WTC11 (cell line): ENCODE results near the gene PFKFB3. TPM values are rescaled to one million over a fixed set of nuclear protein-coding genes. Genes with fewer than 3 reads are reported as not detected.

ENCODE experiments used
- ATAC-seq: fragments of 200-7000 bp; cut with Tn5 transposase; 2 replicates; pipeline ENCODE4 v1.10.0; 2021; ENCODE audit warnings: mild to moderate bottlenecking, moderate library complexity
- CTCF ChIA-PET: fragments of 300-600 bp; sonication (Branson Sonifier 250); formaldehyde crosslinking; loops from one replicate; lab custom pipeline; 2021; ENCODE audit warnings: antibody characterized with exemption; lab: Charles Lee
- POLR2A ChIA-PET: fragments of 350-600 bp; sonication (Branson Sonifier 250); formaldehyde crosslinking; loops from one replicate; lab custom pipeline; 2021; ENCODE audit warnings: antibody characterized with exemption; lab: Charles Lee
- DNase-seq: peaks from one replicate; pipeline ENCODE4 v3.0.0; 2021; ENCODE audit warnings: low spot score
- H3K27ac Mint-ChIP-seq: 2 replicates; pipeline ENCODE4 v1.8.0; 2021; ENCODE audit warnings: mixed read lengths
- H3K27me3 Mint-ChIP-seq: 2 replicates; pipeline ENCODE4 v1.8.0; 2021; ENCODE audit warnings: low read depth, mild to moderate bottlenecking, moderate library complexity, mixed read lengths
- H3K36me3 Mint-ChIP-seq: 2 replicates; pipeline ENCODE4 v1.8.0; 2021; ENCODE audit warnings: mixed read lengths
- H3K4me1 Mint-ChIP-seq: 2 replicates; pipeline ENCODE4 v1.8.0; 2022; ENCODE audit warnings: mixed read lengths
- H3K4me3 Mint-ChIP-seq: 2 replicates; pipeline ENCODE4 v1.8.0; 2021; ENCODE audit warnings: mild to moderate bottlenecking, moderate library complexity, mixed read lengths
- H3K9me3 Mint-ChIP-seq: 2 replicates; pipeline ENCODE4 v1.8.0; 2021; ENCODE audit warnings: mixed read lengths
- AFF4 ChIP-seq: sonication (generic); formaldehyde crosslinking; IDR thresholded peaks from 2 replicates; pipeline ENCODE4 v1.8.1; 2023; ENCODE audit warnings: mild to moderate bottlenecking, missing genetic modification reagents, borderline replicate concordance
- ATF3 ChIP-seq: sonication (generic); formaldehyde crosslinking; conservative IDR thresholded peaks from 2 replicates; pipeline ENCODE4 v1.8.1; 2022; ENCODE audit warnings: mild to moderate bottlenecking, missing genetic modification reagents
- CREB1 ChIP-seq: sonication (generic); formaldehyde crosslinking; IDR thresholded peaks from 2 replicates; pipeline ENCODE4 v1.8.0; 2023; ENCODE audit warnings: mild to moderate bottlenecking, missing genetic modification reagents
- ELF4 ChIP-seq: sonication (generic); formaldehyde crosslinking; IDR thresholded peaks from 2 replicates; pipeline ENCODE4 v1.8.1; 2022; ENCODE audit warnings: low read depth, mild to moderate bottlenecking, moderate library complexity, missing genetic modification reagents
- ETV6 ChIP-seq: sonication (generic); formaldehyde crosslinking; IDR thresholded peaks from 2 replicates; pipeline ENCODE4 v1.8.1; 2022; ENCODE audit warnings: mild to moderate bottlenecking, missing genetic modification reagents
- FOXK1 ChIP-seq: sonication (generic); formaldehyde crosslinking; IDR thresholded peaks from 2 replicates; pipeline ENCODE4 v1.8.0; 2022; ENCODE audit warnings: mild to moderate bottlenecking, moderate library complexity, missing genetic modification reagents
- FOXP1 ChIP-seq: sonication (generic); formaldehyde crosslinking; IDR thresholded peaks from 2 replicates; pipeline ENCODE4 v1.8.0; 2022; ENCODE audit warnings: missing genetic modification reagents, mild to moderate bottlenecking, moderate library complexity, borderline replicate concordance
- JUN ChIP-seq: sonication (generic); formaldehyde crosslinking; IDR thresholded peaks from 2 replicates; pipeline ENCODE4 v1.8.0; 2023; ENCODE audit warnings: mild to moderate bottlenecking, missing genetic modification reagents
- NFYB ChIP-seq: sonication (generic); formaldehyde crosslinking; conservative IDR thresholded peaks from 2 replicates; pipeline ENCODE4 v1.8.0; 2022; ENCODE audit warnings: low read depth, missing genetic modification reagents
- SOX15 ChIP-seq: fragments of 250-450 bp; sonication (Bioruptor Pico); IDR thresholded peaks from 2 replicates; pipeline ENCODE4 v1.9.0; 2021; ENCODE audit warnings: mild to moderate bottlenecking
- STAT6 ChIP-seq: sonication (generic); formaldehyde crosslinking; conservative IDR thresholded peaks from 2 replicates; pipeline ENCODE4 v1.8.1; 2023; ENCODE audit warnings: mild to moderate bottlenecking, low read depth, missing genetic modification reagents, moderate library complexity
- ZNF396 ChIP-seq: fragments of 250-450 bp; sonication (Bioruptor Pico); IDR thresholded peaks from 2 replicates; pipeline ENCODE4 v1.8.0; 2021; ENCODE audit warnings: mild to moderate bottlenecking, moderate library complexity, borderline replicate concordance
- total RNA-seq: library from RNA; stranded (reverse); gene quantifications from 3 replicates; pipeline ENCODE4 v1.2.3, GENCODE V29; 2021
- TF ChIP-seq, protein P1 (sequence below): fragments of 250-450 bp; sonication (Bioruptor Pico); IDR thresholded peaks from 2 replicates; pipeline ENCODE4 v1.9.0; 2021; ENCODE audit warnings: mild to moderate bottlenecking
- TF ChIP-seq, protein P2 (sequence below): sonication (generic); formaldehyde crosslinking; IDR thresholded peaks from 2 replicates; pipeline ENCODE4 v1.8.1; 2022; ENCODE audit warnings: mild to moderate bottlenecking, moderate library complexity, missing genetic modification reagents
- TF ChIP-seq, protein P3 (sequence below): fragments of 250-450 bp; sonication (Bioruptor Pico); IDR thresholded peaks from 2 replicates; pipeline ENCODE4 v1.9.0; 2021; ENCODE audit warnings: mild to moderate bottlenecking

PFKFB3 gene
- total RNA-seq, 1 experiment from 2014 or later, result 30.6 TPM

GRCh38 chr10:6269953-6270867 is 67.5 kb downstream of the PFKFB3 start:
- Mint-ChIP-seq H3K27me3 (no peaks in the 10 kb centered on the region), H3K9me3 (no peaks in the 10 kb centered on the region), H3K36me3 (no peaks in the 10 kb centered on the region), H3K4me1 (peaks cover 10% of the 10 kb centered on the region), H3K27ac (0 out of 2 replicates have a peak overlapping the region, but pooled peaks have one; percentile 11), H3K4me3 (no peak overlapping the region)
- POLR2A ChIA-PET, result no interaction called here
- CTCF ChIA-PET, result no interaction called here
- TF ChIP-seq STAT6 (CRISPR knock-in tag), result no peak
- DNase-seq, result no peak
- ATAC-seq, result no peak

- DNase-seq (no peak), ATAC-seq (no peak)
- POLR2A ChIA-PET, result no interaction called here
- TF ChIP-seq FOXP1 (CRISPR knock-in tag) (no peak), AFF4 (CRISPR knock-in tag) (no peak), ETV6 (no peak), ATF3 (no peak), FOXK1 (no peak), ELF4 (CRISPR knock-in tag) (no peak), SOX15 (no peak), NFYB (no peak), JUN (CRISPR knock-in tag) (no peak), CREB1 (CRISPR knock-in tag) (no peak), ZNF396 (no peak)
- TF ChIP-seq, protein P1, sequence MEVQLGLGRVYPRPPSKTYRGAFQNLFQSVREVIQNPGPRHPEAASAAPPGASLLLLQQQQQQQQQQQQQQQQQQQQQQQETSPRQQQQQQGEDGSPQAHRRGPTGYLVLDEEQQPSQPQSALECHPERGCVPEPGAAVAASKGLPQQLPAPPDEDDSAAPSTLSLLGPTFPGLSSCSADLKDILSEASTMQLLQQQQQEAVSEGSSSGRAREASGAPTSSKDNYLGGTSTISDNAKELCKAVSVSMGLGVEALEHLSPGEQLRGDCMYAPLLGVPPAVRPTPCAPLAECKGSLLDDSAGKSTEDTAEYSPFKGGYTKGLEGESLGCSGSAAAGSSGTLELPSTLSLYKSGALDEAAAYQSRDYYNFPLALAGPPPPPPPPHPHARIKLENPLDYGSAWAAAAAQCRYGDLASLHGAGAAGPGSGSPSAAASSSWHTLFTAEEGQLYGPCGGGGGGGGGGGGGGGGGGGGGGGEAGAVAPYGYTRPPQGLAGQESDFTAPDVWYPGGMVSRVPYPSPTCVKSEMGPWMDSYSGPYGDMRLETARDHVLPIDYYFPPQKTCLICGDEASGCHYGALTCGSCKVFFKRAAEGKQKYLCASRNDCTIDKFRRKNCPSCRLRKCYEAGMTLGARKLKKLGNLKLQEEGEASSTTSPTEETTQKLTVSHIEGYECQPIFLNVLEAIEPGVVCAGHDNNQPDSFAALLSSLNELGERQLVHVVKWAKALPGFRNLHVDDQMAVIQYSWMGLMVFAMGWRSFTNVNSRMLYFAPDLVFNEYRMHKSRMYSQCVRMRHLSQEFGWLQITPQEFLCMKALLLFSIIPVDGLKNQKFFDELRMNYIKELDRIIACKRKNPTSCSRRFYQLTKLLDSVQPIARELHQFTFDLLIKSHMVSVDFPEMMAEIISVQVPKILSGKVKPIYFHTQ (CRISPR knock-in tag), result no peak
- TF ChIP-seq, protein P2, sequence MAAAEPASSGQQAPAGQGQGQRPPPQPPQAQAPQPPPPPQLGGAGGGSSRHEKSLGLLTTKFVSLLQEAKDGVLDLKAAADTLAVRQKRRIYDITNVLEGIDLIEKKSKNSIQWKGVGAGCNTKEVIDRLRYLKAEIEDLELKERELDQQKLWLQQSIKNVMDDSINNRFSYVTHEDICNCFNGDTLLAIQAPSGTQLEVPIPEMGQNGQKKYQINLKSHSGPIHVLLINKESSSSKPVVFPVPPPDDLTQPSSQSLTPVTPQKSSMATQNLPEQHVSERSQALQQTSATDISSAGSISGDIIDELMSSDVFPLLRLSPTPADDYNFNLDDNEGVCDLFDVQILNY, result no peak
- TF ChIP-seq, protein P3, sequence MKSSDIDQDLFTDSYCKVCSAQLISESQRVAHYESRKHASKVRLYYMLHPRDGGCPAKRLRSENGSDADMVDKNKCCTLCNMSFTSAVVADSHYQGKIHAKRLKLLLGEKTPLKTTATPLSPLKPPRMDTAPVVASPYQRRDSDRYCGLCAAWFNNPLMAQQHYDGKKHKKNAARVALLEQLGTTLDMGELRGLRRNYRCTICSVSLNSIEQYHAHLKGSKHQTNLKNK (CRISPR knock-in tag), result no peak
- Mint-ChIP-seq H3K27me3 (no peaks in the 10 kb centered on the region), H3K4me1 (peaks cover 10% of the 10 kb centered on the region), H3K9me3 (no peaks in the 10 kb centered on the region), H3K27ac (no peak overlapping the region), H3K4me3 (no peak overlapping the region), H3K36me3 (no peaks in the 10 kb centered on the region)
- CTCF ChIA-PET, result no interaction called here
These were observed 68.2 kb downstream of the PFKFB3 start for GRCh38 chr10:6270951-6271350.
